GOT3 (cell line): ENCODE measurements around the gene PCNT.

Experiments used
- DNase-seq: peaks from one replicate; lab custom pipeline; 2025; ENCODE audit warnings: mixed read lengths; lab: John Stamatoyannopoulos, UW

The PCNT gene

DNA sequence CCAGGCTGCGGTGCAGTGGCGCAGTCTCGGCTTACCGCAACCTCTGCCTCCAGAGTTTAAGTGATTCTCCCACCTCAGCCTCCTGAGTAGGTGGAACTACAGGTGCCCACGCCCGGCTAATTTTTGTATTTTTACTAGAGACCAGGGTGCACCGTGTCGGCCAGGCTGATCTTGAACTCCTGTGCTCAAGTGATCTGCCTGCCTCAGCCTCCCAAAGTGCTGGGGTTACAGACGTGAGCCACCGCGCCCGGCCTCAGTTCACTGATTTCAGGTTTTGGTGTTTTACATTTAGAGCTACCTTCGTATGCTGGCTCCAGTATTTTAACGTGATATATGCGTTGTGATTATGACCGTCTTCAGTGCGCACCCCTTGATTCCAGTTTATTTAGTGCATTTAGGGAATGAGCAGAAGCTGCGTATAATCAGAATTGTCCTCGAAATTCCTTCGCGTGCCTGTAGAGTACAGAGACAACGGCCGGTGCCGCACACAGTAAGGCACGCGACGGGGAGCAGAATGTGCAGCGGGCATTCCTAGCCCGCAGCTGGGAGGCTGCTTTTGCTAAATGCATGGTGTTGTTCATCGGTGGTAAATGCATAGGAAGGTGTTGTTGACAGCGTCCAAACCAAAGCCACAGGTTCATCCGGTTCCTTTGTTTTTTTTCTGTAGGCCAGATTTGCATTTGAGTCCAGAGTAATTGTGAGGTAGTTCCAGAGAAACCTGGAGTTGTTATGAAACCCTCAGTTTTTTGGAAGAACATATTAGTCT is 85.9 kb downstream of the PCNT start:
- DNase-seq = no peak

DNA sequence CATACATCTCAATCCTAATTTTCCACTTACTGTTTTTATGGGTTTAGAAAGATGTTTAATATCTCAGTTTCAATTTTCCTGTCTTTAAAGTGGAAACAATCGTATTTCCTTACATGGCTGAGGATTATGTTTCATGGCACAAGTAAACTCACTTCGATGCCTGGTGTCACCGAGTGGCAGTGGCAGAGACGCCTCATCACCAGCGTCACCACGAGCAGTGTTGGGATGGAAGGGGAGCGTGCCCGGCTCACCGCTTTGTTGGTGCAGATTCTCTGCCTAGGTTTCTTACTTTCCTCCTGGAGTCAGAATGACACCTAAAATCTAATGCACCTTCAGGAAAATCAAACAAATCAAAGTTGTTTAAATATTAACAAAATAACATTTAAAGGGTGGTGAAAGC is 86.6 kb downstream of the PCNT start:
- DNase-seq = no peak

DNA sequence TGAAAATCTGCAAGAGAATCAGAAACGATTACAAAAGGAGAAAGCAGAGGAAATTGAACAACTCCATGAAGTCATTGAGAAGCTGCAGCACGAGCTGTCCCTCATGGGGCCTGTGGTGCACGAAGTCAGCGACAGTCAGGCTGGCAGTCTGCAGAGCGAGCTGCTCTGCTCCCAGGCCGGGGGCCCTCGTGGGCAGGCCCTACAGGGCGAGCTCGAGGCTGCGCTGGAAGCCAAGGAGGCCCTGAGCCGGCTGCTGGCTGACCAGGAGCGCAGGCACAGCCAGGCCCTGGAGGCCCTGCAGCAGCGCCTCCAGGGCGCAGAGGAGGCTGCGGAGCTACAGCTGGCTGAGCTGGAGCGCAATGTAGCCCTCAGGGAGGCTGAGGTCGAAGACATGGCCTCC is 87.3 kb downstream of the PCNT start:
- no peak for DNase-seq

DNA sequence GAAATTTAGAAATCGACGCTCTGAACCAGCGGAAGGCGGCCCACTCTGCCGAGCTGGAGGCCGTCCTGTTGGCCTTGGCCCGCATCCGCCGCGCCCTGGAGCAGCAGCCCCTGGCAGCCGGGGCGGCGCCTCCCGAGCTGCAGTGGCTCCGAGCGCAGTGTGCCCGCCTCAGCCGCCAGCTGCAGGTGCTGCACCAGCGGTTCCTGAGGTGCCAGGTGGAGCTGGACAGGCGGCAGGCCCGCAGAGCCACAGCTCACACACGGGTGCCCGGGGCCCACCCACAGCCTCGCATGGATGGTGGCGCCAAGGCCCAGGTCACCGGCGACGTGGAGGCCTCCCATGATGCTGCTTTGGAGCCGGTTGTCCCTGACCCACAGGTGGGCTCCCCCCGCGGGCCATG is 87.7 kb downstream of the PCNT start:
- no peak for DNase-seq

DNA sequence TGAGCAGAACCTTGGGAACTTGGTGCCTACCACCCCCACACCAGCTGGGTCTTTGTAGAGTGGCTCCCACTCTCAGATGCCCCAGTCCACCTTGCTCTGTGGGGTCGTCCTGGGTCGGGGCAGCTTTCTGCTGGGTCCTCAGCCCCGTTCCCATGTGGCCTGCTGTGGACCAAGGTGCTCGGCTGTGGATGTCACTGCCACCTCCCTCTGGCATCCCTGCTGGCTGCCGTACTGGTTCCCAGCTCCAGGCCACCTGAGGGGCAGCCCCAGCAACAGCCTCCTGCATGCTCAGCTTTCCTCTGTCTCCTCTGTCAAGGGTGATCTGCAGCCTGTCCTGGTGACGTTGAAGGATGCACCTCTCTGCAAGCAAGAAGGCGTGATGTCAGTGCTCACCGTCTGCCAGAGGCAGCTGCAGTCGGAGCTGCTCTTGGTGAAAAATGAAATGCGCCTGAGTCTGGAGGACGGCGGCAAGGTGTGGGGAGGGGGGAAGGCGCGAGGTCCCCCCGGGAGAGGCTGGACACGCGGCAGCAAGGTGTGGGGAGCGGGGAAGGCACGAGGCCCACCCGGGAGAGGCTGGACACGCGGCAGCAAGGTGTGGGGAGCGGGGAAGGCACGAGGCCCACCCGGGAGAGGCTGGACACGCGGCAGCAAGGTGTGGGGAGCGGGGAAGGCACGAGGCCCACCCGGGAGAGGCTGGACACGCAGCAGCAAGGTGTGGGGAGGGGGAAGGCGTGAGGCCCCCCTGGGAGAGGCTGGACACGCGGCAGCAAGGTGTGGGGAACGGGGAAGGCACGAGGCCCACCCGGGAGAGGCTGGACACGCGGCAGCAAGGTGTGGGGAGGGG is 88.8 kb downstream of the PCNT start:
- no peak for DNase-seq

DNA sequence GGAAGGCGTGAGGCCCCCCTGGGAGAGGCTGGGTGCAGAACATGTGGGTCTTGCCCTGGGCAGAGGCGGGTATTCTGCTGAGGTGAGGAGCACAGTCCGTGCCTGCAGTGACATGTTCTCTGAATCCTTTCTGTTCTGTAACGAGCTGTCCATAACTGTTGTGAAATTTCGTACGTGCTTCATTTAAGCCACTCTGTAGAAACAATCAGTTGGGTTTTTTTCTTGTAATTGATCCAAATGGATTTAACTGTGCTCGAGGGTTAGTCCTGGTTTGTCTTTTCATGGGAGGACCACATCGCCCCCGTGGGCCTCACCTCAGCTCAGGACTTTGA is 89.4 kb downstream of the PCNT start:
- DNase-seq = no peak

DNA sequence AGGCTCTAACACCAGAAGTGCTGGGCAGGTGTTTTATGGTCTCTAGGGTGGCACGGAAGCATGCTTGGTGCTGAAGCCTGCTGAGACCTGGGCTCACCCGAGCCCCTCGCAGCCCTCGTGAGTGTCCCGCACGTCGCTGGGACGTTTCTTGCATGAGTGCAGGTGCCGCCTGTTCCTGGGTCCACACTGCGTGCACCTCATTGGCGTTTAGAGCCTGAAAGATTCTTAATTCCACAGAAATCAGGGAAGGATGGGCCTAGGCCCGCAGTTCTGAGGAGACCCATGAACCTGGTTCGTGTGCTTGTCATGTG is 91.0 kb downstream of the PCNT start:
- DNase-seq = no peak

DNA sequence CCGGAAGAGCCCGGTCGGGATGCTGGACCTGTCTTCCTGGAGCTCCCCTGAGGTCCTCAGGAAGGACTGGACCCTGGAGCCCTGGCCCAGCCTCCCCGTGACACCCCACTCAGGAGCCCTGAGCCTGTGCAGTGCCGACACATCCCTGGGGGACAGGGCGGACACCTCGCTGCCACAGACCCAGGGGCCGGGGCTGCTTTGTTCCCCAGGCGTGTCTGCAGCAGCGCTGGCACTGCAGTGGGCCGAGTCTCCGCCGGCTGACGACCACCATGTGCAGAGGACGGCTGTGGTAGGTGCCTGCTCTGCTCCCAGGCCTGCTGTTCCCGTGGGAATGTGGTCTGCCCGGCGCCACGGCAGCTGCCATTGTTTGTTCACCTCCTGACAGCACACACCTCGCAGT is 92.6 kb downstream of the PCNT start:
- no peak for DNase-seq

DNA sequence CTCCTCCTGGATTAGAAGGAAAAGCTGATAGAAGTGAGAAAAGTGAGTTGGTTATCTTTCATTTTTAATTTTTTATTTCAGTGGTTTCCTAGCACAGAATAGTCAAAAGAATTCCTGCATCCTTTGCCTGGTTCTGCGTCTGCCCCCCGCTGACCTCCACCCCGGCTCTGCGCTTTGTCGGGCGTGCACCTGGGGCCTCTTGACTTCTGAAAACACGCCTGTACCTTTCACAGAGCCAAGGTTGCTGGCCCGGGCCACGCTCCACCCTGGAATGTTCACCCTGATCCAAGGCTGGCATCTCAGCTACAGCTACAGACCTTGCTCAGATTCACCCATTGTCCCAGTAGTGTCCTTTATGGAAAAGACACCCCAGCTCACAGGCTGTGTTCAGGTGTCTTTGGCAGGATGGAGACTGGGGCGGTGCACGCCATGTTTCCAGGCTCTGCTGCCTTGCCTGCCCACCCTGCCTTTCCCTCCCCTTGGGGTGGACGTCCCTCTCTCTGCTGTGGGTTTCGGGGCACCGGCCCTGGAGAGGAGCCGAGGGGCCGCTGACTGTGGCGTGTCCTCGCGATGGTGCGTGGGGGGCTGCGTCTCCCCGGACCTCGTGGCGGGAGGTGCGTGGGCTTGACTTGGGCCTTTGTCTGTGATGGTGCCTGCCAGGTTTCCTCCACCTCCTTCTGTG is 94.5 kb downstream of the PCNT start:
- DNase-seq = no peak

DNA sequence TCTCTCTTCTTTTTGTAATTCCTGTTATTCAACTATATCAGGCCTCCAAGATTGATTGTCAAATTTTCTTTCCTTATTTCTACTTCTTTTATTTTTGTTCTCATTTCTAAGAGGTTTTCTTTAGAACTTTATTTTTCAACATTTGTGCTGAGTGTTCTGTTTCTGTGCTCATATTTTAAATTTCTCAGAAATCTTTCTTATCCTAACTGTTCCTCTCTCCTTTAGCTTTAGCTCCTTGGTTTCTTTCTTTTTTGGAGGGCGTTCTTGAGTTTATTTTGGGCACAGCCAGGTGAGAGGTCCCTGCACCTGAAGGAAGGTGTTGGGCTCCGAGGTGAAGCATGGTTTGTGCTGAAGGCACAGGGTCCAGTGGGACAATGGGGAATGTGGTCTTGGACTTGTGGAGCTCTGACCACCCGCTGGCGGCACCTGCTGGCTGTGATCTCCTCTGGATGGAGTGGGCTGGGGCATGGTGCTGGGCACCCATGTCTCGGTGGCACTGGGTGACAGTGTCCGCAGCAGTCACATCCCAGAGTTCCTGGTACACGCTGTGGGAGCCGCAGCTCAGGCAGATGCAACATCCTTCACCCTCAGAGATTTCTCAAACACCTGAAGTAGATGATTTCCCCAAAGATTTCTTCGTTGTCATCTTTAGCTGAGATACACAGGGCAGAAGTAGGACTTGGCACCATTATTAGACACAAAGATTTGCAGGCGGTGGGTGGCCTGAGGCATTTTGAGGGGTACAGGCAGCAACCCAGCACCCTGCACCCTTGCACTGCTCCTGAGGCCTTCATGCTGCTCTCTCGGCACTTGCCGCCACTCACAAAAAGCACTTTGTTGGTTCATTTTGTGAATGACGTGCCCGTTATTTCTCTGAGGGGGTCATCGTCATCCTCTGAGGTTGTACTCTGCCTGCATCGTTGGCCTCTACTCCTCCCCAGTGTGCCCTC is 96.6 kb downstream of the PCNT start:
- no peak for DNase-seq

DNA sequence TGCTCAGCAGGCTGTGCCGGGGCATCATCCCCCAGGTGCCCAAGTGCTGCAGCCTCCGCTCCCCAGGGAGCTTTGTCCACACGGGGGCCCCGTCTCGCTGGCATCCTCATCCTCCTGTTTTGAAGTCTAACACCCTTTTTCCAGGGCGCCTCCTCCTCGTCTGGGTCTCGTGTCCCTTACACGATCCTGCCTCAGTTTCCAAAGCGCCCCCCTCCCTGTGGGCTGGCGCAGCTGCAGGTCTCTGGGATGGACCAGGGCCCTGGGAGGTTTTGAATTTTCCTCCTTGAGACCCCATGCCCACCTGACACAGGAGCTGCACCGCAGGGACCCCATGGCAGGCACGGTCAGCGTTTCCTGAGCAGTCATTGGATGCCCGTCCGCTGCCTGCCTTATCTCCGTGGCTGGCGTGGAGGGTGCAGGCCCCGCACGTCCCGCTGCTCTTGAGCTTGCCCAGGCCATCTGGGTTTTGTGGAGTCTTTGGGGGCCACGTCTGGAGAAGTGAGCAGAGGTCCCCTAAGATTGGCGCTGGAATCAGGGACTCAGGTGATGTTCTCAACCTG is 97.3 kb downstream of the PCNT start:
- DNase-seq = no peak

DNA sequence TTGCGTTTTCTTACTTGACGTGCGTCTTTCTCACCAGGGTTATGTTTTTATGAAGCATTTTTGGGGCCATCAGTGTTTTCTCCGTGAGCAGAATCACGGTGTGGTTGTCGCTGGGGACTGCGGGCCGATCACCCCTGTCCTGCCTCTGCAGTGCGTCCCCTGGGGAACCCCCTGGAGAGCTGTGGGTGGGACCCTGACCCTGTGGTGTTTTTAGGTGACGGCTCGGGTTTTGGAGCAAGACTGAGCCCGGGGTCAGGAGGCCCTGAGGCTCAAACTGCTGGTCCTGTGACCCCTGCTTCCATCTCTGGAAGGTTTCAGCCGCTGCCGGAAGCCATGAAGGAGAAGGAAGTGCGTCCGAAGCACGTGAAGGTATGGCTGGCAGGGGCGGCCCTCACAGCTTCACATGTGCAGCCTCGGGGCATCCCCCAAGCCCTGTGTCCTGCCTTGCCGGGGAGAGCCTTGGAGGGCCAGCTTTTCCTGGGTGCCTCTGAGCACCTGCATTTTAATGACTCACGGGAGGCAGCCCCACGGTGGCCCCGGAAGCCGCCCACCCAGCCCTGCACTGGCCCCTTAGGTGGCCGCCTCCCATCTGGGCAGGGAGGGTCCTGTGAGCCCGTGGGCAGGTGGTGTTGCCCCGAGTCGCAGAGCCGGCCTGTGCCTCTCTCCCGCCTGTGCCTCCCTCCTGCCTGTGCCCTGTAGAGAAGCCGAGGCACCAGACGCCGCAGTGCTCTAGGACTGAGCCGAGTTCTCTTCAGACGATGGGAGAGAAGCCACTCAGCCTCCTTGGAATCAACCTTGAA is 98.0 kb downstream of the PCNT start:
- DNase-seq = no peak

DNA sequence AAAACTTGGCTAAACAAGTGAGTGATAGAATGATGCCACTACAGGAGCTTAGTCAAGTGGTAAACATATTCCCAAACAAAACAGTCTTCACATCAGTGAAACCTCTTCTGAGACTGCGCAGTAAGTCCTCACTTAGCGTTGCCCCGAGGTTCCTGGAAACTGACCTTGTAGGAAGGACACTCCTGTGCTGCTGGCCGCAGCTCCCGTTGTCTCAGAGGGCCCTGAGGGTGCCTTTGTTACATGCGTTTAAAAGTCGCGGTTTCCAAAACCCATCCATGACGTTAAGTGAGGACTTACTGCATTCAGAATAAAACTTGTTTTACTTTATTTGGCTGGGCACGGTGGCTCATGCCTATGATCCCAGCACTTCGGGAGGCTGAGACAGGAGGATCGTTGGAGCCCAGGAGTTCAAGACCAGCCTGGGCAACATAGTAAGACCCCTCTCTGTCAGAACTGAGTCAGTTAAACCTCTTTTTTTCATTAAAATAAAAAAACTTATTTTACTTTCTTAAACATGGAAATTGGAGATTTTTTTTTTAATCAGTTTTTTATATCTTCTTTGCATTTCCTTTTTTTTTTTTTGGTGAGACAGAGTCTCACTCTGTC is 98.8 kb downstream of the PCNT start:
- DNase-seq = no peak

DNA sequence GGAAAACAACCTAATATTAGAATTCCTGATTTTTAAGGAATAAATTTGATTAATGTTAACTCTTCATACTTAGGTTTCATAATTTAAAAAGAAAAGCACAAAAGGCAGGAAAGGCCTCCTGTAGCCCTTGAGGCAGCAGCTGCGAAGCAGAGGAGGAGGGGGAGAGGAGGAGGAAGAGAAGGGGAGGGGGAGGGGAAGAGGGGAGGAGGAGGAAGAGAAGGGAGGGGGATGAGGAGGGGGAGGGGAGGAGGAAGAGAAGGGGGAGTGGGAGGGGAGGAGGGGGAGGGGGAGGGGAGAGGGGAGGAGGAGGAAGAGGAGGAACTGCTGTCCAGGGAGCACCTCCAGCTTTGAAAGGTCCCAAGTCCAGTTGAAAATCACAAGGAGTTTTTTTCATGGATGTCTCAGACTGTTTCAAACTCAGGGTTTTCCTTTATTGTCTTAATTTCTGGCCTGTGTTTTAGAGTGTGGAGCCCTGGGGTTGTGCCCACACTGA is 99.6 kb downstream of the PCNT start:
- no peak for DNase-seq

DNA sequence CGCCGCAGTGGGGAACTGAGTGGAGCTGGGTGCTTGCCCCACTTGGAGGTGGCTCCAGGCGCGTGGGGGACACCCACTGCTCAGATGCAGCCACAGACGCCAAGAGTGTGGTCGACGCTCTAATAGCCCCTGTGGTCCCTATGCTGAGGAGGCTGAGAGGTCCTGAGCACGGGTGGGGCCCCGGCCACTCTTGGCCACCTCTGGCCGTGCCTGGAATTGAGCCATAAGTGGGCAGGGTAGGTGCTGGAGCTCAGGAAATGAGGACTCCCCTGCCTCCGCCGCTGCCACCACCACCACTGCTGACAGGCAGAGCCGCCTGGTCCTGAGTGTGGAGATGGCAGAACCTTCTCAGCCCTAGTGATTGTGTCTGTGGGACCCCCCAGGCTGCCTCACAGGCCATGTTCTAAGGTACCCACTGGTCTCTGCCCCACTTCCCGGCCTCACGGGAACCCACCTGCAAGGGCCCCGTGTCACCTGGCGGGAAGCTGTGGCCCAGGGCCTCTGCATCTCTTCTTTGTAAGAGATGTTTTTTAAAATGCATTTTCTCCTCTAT is 100.2 kb downstream of the PCNT start:
- no peak for DNase-seq

DNA sequence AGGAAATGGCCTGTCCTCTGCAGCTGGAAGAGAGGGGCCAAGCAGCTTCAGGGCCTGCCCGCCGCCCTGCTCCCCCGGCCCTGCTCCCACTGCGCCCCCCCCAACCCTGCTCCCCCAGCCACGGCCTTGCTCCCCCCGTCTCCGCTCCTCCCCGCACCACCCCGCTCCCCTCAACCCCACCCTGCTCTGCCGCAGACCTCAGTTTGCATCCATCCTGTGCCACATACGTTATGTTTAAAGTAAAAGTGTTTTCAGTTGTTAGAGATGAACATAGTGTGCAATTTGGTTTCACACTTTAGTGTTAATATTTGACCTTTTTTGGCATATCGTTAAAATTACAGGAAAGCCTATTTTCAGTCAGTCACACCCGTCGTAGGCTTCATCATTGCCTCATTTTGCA is 100.7 kb downstream of the PCNT start:
- no peak for DNase-seq

DNA sequence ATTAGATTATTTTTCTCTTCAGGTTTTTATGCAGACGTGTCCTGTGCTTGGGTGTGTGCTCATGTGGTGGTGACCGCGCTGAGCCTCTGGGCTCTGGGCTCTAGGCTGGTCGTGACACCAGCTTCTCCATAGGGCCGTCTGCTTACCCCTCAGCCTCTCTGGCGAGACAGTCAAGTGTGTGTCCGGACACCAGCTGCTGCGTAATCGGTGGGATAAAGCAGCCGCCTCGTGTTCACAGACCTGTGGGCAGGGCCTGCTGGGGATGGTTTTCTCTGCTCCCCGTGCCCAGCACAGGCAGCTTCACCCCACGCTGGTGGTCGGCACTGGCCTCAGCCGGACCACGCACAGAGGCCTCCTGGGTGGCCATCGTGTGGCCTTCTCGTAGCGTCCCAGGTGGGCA is 101.1 kb downstream of the PCNT start:
- DNase-seq = no peak

DNA sequence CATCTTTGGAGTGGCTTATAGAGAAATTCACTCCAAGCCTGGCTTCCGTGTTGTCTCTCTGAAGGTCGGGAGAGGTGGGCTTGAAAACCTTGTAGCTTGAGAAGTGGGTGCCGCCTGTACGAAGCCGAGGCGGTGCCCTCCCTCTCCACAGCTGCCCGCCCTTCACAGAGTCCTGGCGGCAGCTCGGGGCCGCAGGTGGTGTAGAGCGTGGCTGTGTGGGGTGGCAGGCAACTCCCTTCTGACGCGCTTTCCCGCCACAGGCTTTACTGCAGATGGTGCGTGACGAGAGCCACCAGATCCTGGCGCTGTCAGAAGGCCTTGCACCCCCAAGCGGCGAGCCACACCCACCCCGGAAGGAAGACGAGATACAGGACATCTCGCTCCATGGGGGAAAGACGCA is 101.6 kb downstream of the PCNT start:
- no peak for DNase-seq

DNA sequence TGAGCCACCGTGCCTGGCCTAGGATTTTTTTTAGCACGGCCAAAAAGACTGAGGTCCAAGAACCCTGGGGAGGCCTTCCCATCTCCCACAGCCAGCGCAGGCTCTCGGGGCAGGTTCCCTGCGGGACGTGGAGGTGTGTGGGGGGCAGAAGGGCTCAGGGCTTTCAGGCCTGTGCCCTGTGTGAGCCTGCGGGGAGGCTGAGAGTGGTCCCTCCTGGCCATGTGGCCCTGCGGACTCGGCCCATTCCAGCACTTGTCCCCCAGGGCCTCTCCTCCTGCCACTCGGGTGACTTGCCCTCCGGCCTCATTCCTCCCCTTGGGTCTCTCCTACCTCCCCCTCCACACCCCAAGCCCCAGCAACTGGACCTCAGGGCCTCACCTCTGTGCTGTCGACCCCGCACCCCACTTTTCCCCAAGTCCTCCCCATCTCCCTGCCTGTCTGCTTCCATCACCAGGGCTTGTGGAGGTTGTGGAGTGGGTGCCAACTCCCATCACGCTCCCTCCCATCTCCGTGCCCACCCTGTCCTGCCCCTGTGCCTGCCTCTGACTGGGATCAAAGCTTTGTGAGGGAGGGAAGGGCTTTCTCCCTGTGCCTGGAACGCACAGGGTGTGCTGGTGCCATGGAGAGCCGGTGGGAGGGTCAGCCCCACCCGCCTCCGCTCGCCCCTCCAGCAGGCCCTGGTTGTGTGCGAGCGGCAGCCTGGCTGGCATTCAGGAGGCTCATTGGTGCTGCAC is 102.5 kb downstream of the PCNT start:
- no peak for DNase-seq
